CD4-positive, alpha-beta T cell treated with Interleukin-12 subunit alpha and Interleukin-12 subunit beta, for 1 hour (primary cell): ENCODE measurements around the gene TKTL2.
"Not testable (repeated sequence)": the region's sequence is repeated elsewhere in the genome, so short reads cannot be mapped to it uniquely, and the experiment has no call there.

ENCODE experiments used
- DNase-seq: peaks from one replicate; pipeline ENCODE4 v3.0.0-alpha.2; 2020

TKTL2 gene

GRCh38 chr4:163473576-163473975, at the start of gene TKTL2:
Gene TKTL2 (minus strand): TSS chr4:163473754. CDS start chr4:163473734, 20 bp downstream.
- DNase-seq: no peak

GRCh38 chr4:163515198-163515597, 41.6 kb upstream of the TKTL2 start:
- no peak for DNase-seq

- DNase-seq: no peak
Observed at GRCh38 chr4:163505374-163505773, 31.8 kb upstream of the TKTL2 start.

GRCh38 chr4:163500586-163500985, 27.0 kb upstream of the TKTL2 start:
- DNase-seq: no peak

- peak; percentile 26 for DNase-seq
Observed at GRCh38 chr4:163495900-163496299, 22.3 kb upstream of the TKTL2 start.

- peak; percentile 81 for DNase-seq
Observed at GRCh38 chr4:163494360-163495241, 21.0 kb upstream of the TKTL2 start, which contains the start of gene TMA16. Gene TMA16 (plus strand): TSS chr4:163494690. CDS start chr4:163494802, 112 bp downstream.

GRCh38 chr4:163493643-163494359, 20.2 kb upstream of the TKTL2 start:
- peak; percentile 9 for DNase-seq

GRCh38 chr4:163492951-163493504, 19.5 kb upstream of the TKTL2 start:
- DNase-seq: no peak

- DNase-seq: no peak
Observed at GRCh38 chr4:163489929-163490328, 16.4 kb upstream of the TKTL2 start.

GRCh38 chr4:163486321-163486720, 12.8 kb upstream of the TKTL2 start:
- DNase-seq: no peak

- DNase-seq: no peak
Observed at GRCh38 chr4:163485589-163485988, 12.0 kb upstream of the TKTL2 start.

- peak; percentile 61 for DNase-seq
Observed at GRCh38 chr4:163484906-163485305, 11.4 kb upstream of the TKTL2 start.

- no peak for DNase-seq
Observed at GRCh38 chr4:163482190-163482589, 8.6 kb upstream of the TKTL2 start.

- DNase-seq: no peak
Observed at GRCh38 chr4:163476761-163477438, 3.3 kb upstream of the TKTL2 start.

- no peak for DNase-seq
Observed at GRCh38 chr4:163474027-163474426, 473 bp upstream of the TKTL2 start.

- DNase-seq: no peak
Observed at GRCh38 chr4:163473130-163473529, 424 bp downstream of the TKTL2 start.

GRCh38 chr4:163470391-163470790, 3.2 kb downstream of the TKTL2 start:
- no peak for DNase-seq

GRCh38 chr4:163467082-163467770, 6.3 kb downstream of the TKTL2 start:
- DNase-seq: no peak

- DNase-seq: no peak
Observed at GRCh38 chr4:163462556-163462955, 11.0 kb downstream of the TKTL2 start.

- no peak for DNase-seq
Observed at GRCh38 chr4:163448540-163449203, 24.9 kb downstream of the TKTL2 start.

- no peak for DNase-seq
Observed at GRCh38 chr4:163447481-163447880, 26.1 kb downstream of the TKTL2 start.

GRCh38 chr4:163447023-163447422, 26.5 kb downstream of the TKTL2 start:
- not testable (repeated sequence) for DNase-seq
